GM18511 (cell line): ENCODE data around the gene ZC3H11A.
"Not testable (repeated sequence)": the region's sequence is repeated elsewhere in the genome, so short reads cannot be mapped to it uniquely, and the experiment has no call there.

ENCODE experiments used
- ATAC-seq: cut with Tn5 transposase; IDR thresholded peaks from one replicate; pipeline ENCODE4 v1.9.1; 2021; ENCODE audit warnings: mild to moderate bottlenecking, moderate library complexity; ENCODE audit not compliant: unreplicated experiment

The ZC3H11A gene

DNA sequence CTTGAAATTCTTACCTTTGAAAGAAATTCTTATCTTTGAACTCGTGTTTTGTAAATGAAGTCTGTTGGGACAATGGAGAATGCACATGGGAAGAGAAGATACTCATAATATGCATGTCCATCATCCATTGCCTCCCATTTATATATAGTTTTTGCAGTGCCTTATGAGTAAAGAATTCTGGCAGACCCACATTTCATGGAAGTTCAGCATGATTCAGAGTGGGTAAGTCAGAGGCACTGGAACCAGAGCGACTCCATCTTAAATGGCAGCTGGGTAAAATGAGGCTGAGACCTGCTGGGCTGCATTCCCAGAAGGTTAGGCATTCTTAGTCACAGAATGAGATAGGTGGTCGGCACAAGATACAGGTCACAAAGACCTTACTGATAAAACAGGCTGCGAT is 16.6 kb upstream of the ZC3H11A start:
- no peak for ATAC-seq

DNA sequence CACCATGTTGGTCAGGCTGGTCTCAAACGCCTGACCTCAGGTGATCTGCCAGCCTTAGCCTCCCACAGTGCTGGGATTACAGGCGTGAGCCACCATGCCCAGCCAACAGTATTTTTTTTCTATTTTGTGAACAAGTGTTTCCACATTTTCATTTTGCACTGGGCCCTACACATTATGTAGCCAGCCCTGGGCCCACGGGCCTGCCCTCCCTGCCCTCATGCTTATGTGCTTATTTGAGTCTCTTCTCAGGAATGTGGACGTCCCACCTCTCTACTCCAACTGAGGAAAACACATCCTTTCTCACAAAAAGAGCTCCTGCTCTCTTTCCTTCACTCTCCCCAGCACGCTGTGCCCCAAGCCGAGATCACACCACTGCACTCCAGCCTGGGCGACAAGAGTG is 13.5 kb upstream of the ZC3H11A start:
- ATAC-seq, result no peak

DNA sequence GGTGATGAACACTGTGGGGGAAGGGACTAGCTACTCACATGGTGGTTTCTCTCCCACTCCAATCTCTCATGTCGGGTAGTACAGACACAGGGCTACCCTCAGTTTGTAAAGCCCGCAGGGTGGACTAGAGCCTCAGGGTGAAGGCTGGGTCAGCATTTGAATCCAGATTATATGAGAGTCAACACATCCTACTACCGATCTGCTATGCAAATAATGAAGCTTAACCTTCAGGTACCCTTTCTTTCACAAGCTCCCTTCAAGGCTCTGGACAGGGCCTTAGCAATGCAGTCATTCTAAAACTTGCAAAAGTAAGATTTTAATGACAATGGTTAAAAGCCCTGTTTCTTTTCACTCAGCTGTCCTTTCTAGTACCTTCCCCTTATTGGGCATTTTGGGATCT is 5.5 kb upstream of the ZC3H11A start:
- no peak for ATAC-seq

DNA sequence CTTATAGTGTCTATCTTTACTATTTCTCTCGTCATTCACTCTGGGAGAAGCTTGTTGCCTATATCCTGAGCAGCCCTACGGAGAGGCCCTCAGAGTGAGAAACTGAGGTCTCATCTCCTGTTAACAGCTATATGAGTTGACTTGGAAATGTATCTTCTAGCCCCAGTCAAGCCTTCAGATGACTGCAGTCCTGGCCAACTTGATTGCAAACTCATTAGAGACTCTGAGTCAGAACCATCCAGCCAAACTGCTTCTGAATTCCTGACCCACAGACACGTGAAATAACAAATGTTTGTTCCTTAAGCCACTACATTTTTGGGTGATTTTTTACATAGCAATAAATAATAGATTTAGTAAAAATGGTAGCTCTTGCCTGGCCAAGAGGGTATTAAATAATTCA is 3.9 kb upstream of the ZC3H11A start:
- no peak for ATAC-seq

DNA sequence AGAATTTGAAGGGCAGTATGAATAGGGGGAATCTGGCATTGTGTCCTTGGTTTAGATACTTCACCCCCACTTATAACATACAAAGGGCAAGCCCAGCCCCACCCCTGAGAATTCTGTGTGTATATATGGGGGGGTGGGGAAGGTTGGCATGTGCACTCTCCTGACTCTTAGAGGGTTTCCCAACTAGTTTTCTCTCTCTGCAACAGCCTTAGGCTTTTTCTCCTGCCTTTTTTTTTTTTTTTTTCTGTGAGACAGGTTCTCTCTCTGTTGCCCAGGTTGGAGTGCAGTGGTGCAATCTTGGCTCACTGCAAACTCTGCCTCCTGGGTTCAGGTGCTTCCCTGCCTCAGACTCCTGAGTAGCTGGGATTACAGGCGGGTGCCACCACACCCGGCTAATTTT is 2.9 kb upstream of the ZC3H11A start:
- no peak for ATAC-seq

DNA sequence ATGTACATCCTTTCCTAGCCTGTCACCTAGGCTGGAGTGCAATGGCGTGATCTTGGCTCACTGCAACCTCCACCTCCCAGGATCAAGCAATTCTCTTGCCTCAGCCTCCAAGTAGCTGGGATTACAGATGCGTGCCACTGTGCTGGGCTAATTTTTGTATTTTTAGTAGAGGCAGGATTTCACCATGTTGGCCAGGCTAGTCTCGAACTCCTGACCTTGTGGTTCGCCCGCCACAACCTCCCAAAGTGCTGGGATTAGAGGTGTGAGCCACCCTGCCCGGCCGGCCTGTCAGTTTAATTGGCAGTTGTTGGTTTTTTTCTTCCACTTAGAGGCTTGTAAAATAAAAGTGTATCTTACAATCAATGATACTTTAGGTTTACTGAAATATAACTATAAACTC is 1.9 kb upstream of the ZC3H11A start:
- ATAC-seq, result not testable (repeated sequence)

DNA sequence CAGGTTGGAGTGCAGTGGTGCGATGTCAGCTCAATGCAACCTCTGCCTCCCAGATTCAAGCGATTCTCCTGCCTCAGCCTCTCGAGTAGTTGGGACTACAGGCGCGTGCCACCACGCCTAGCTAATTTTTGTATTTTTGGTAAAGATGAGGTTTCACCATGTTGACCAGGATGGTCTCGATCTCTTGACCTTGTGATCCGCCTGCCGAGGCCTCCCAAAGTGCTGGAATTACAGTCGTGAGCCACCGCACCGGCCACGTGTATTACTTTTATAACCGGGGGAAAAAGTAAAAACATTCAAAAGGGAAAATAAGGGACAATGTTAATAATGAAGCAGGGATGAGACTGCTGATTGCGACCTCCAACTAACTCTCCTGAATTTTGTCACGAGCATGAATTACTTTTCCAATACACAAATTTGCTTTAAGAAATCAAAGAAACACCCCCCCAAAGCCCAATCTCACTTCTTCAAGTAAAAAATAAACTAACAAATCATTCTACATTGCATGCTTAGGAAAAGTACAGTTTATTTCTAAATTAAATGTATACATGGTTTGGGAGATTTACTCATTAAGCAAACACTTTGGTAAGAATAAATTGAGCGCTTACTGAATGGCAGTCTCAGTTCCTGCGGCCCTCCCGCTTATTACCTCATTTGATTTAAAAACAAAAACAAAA is 521 bp upstream of the ZC3H11A start:
- ATAC-seq, result no peak

DNA sequence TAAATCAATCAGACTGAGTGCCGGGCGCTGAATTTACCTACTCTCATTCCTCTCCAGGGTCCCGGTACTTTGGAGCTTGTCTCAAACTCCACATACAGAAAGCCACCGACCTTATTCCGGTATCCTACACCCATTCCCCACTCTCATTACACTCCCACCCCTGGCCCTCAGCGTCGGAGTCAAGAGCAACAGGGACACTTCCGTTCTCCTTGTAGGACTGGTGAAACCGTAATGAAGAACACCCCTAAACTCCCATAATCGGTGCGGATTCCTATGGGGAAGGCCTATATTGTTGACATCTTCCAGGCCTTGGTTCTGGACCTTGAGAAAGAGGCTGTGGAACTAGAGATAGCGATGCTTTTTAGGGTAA is 798 bp downstream of the ZC3H11A start:
- peak; percentile 32 for ATAC-seq

DNA sequence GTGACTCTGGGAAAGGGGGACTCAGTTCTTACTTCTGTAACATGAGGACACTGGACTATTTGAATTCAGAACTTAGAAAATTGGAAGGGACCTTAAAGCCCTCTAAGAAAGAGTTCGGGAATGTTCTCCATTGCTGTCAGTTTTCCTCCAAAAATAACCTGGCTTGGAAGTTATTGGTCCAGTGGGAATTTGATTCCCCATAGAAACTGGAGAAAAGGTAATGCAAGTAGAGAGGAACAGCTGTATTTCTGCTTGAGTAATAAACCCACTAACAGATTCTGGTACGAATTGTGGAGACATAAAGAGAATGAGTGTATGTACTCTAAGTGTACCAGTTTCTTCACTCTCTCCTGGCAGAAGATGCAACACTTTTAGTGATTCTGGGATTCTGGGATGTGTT is 1.8 kb downstream of the ZC3H11A start:
- no peak for ATAC-seq

DNA sequence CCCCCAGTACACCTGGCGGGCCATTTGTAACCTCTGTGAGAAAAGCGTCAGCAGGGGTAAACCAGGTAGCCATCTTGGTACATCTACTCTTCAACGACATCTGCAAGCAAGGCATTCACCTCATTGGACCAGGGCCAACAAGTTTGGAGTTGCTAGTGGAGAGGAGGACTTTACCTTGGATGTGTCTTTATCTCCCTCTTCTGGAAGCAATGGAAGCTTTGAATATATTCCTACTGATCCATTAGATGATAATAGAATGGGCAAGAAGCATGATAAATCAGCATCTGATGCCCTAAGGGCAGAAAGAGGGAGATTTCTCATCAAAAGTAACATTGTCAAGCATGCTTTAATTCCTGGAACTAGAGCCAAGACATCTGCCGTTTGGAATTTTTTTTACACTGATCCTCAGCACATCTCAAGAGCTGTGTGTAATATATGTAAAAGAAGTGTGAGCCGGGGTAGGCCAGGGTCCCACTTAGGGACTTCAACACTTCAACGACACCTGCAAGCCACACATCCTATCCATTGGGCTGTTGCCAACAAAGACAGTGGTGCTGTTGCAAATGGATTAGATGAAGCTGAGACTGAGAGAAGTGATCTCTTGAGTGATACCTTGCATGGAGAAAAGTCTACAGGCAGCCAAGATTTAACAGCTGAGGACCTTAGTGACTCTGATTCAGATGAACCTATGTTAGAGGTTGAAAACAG is 2.7 kb downstream of the ZC3H11A start:
- ATAC-seq, result no peak

DNA sequence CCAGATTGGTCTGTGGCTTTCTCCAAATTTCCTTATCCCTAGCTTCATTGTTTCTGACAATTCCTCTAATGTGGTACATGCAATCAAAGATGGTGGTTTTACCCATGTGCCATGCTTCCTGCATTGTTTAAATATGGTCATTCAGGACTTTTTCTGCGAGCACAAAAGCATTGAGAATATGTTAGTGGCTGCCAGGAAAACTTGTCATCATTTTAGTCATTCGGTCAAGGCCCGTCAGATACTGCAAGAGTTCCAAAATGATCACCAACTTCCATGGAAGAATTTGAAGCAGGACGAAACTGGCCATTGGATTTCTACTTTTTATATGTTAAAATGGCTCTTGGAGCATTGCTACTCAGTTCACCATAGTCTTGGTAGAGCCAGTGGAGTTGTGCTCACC is 3.7 kb downstream of the ZC3H11A start:
- no peak for ATAC-seq

DNA sequence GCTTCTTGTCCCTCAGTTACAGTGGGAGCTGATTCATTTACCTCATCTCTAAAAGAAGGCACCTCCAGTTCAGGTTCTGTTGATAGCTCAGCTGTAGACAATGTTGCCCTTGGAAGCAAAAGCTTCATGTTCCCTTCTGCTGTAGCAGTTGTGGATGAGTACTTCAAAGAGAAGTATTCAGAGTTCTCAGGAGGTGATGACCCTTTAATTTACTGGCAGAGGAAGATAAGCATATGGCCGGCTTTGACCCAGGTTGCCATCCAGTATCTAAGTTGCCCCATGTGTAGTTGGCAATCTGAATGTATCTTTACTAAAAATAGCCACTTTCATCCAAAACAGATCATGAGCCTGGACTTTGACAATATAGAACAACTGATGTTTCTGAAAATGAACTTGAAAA is 4.5 kb downstream of the ZC3H11A start:
- no peak for ATAC-seq

DNA sequence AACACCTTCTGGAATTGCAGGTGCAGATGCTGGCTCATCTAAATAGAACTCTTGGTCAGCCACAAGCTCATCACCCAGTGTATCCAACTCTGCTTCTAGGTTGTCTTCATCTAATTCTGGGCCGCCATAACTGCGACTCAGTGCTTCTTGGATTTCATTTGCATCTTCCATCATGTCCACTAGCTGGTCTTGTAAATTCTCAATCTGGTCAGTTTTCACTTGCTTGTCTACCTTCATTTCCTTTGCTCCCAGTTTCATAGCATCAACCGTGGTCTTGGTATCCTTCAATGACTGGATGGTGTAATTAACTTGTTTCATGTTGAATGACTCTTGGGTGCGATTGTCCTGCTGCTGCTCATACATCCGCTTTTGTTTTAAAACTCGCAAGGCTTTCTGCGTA is 10.3 kb downstream of the ZC3H11A start:
- no peak for ATAC-seq

DNA sequence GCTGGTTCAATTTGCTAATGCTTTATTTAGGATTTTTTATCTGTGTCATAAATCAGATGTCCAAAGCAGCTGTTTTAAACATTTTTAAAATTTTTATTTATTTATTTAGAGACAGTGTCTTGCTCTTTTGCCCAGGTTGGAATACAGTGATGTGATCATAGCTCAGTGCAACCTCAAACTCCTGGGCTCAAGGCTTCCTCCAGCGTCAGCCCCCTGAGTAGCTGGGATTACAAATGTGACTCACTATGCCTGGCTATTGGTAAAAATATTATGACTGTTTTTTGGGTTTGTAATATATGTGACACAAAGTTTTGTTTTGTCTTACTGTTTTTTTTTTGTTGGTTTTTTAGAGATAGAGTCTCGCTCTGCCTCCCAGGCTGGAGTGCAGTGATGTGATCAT is 11.8 kb downstream of the ZC3H11A start:
- ATAC-seq, result no peak

DNA sequence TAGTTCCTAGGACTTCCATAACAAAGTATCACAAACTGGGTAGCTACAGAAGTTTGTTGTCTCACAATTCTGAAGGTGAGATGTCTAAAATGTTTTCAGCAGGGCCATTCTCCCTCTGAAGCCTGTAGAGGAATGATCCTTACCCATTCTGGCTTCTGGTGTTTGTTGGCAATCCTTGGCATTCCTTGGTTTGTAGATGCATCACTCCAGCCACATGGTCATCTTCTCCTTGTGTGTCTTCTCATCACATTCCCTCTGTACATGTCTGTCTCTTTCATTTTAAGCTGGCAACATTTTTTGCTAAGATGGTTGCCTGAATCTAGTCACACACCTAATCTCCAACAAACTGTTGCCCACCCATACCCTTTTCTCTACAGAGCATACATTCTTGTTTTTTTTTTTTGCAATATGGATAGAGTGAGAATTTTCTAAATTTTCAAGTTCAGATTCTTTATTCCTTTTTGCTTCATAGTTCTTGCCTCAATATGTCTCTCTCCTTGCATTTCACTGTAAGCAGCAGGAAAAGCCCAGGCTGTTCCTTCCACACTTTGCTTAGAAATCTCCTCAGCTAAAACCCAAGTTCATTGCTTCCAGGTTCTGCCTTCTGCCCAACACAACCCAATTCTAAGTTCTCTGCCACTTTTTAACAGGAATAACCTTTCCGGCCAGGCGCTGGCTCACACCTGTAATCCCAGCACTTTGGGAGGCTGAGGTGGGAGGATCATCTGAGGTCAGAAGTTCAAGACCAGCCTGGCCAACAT is 18.3 kb downstream of the ZC3H11A start:
- ATAC-seq, result no peak

DNA sequence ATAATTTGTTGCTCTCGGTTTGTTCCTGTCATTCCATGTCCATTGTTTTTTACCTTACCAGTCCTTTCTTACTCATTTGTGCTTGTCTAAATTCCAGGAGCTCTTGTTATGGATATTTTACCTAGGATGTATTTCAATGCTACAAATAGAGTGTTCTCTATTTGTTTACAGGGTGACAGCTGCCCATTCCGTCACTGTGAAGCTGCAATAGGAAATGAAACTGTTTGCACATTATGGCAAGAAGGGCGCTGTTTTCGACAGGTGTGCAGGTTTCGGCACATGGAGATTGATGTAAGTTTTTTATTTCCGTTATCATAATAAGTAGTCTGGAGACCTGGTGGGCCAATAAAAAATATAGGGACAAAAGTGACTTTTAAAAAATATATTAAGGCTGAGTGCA is 23.0 kb downstream of the ZC3H11A start:
- ATAC-seq, result no peak

DNA sequence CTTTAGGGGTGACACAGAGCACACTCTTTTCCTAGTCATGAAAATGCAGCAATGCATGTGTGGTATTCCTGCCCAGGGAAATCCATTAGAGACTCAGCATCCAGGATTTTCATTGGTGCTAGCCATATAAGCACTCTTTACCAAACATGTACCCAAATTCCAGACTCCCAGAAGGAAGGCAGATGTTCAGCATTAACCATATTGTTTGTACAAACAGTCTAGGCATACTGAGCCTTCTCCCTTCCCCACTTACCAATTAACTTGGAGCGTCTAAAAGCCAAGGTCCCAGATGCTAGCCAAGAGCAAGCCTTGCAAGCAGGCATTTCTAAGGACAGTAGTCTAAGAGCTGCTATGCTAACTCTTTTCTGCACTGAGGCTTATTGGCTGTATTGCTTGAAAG is 27.9 kb downstream of the ZC3H11A start:
- ATAC-seq, result no peak

DNA sequence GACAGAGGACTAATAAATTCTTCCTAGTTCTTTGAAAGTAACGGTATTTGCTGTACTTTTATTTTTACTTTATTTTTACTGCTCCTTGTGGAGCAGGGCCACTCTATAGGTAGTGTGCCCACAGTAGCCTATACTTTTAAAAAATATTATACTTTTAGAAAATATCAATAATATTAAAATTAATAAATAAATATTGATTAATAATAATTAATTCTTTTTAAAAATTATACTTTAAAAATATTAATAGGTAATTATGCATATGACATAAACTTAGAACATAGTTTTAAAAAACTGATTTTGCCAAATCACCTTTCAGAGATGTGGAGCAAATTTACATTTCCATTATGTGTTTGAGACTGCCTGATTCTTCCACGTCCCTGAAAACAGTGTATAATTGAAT is 30.8 kb downstream of the ZC3H11A start:
- ATAC-seq, result no peak

DNA sequence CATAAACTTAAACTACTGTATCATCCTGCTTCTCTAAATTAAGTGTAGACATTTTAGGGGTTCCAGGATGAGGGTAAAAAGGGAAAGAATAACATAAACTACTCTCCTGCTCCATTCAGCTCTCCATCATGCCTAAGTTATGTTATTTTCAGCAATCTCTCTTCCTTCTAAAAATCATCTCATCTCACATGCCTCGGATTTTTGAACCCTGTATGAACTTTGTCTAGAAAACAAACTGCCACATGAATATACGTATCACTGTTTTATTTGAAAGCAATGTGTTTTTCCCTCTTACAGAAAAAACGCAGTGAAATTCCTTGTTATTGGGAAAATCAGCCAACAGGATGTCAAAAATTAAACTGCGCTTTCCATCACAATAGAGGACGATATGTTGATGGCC is 32.6 kb downstream of the ZC3H11A start:
- ATAC-seq, result no peak

DNA sequence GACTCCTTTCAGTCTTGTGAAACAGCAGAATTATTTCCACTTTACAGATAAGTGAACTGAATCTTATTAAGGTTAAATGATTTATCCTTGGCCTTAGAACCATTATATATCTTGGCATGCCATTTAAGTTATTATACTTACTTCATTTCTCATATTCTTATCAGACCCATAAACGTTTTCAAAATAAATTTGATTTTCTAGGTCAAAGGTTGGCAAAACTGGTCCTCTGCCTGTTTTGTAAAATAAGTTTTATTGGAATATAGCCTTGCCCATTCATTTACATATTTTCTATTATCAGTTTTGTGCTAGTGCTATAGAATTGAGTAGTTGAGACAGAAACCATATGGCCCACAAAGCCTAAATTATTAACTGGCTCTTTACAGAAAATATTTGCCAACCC is 33.1 kb downstream of the ZC3H11A start:
- ATAC-seq, result no peak

DNA sequence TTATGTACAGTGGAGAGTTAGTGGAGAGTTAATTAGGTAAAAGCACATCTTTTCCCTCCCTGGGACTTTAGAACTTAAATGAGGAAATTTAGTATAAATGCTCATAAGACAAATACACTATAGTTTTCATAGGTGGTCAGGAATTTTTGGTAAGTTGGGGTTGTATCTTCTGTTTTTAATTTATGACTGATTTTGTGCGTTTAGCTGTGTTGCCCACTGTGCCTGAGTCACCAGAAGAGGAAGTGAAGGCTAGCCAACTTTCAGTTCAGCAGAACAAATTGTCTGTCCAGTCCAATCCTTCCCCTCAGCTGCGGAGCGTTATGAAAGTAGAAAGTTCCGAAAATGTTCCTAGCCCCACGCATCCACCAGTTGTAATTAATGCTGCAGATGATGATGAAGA is 33.8 kb downstream of the ZC3H11A start:
- not testable (repeated sequence) for ATAC-seq

DNA sequence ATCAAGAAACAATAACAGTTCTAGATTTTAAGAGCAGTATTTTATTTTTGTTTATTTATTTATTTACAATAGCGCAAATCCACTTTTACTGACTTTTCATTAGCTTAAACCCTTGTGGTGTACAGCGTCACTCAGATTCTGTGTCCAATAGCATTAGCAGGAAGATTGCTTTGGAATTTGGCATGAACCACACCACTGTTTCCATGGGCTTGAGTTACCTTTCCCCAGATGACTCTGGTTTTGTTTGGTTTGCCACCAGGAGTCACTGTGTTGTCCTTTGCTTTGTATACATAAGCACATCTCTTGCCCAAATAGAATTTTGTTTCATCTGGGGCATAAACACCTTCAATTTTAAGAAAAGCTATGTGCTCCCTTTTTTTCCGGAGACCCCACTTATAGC is 40.1 kb downstream of the ZC3H11A start:
- ATAC-seq, result no peak
